GM19397 (cell line): ENCODE results near the gene HHIPL1.
"Not testable (repeated sequence)": the region's sequence is repeated elsewhere in the genome, so short reads cannot be mapped to it uniquely, and the experiment has no call there.

Experiments used
- ATAC-seq: cut with Tn5 transposase; IDR thresholded peaks from one replicate; pipeline ENCODE4 v1.9.1; 2021; ENCODE audit warnings: mild to moderate bottlenecking, moderate library complexity; ENCODE audit not compliant: unreplicated experiment

Gene HHIPL1

GRCh38 chr14:99633141-99633540 is 11.8 kb upstream of the HHIPL1 start:
- no peak for ATAC-seq

DNA sequence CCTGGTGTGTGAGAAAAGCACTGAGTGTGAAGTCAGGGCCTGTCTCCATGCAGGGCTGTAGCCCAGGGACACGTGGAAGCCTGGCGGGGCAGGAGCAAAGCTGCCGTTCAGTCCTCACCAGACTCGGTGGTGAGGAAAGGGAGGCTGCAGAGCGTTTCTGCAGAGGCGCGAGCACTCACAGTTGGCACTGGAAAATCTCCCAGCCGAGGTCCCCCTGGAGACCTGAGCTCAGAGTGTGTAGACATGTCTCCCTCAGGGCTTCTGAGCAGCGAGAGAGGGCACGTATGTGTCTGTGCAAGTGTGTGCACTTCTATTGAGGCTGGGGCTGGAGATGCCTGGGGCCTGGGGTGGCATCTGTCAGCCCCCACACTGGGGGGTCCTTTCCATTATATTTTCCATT is 11.0 kb upstream of the HHIPL1 start:
- ATAC-seq, result no peak

DNA sequence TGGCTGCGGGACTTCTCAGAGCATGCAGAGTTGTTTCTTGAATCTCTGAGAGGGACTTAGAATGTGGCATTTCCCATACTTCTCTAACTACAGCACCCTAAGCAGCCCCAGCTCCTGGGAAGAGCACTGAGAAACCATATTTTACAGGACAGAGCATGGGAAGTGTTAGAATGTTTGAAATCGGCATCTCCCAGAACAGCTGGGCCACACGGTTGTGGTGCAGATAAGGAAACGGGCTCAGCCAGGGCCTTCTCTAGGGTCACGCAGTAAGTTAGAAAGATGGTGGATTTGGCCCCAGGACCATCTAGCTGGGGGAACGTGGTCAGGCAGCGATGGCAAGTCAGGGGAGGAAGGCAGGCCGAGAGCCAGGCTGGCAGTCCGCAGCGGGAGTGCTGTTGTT is 10.5 kb upstream of the HHIPL1 start:
- ATAC-seq, result no peak

DNA sequence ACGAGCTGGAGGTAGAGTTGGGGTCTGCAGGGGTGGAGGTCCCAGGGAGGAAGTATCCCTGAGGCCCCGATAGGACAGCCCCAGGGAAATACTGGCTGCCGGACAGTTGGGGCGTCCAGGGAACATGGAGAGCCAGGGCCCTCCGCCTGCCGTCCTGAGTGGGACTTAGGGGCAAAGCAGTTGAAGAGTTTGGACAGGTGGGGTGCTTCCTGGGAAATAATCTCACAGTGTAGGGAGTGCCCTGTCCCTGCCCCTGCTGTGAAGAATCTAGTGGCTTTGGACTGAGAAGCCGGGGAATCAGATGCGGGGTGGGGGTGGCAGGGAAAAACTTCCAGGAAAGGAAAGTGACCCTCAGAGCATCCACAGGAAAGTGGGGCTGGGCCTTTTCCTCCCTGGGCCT is 9.8 kb upstream of the HHIPL1 start:
- ATAC-seq, result no peak

GRCh38 chr14:99636487-99636886 is 8.4 kb upstream of the HHIPL1 start:
- no peak for ATAC-seq

DNA sequence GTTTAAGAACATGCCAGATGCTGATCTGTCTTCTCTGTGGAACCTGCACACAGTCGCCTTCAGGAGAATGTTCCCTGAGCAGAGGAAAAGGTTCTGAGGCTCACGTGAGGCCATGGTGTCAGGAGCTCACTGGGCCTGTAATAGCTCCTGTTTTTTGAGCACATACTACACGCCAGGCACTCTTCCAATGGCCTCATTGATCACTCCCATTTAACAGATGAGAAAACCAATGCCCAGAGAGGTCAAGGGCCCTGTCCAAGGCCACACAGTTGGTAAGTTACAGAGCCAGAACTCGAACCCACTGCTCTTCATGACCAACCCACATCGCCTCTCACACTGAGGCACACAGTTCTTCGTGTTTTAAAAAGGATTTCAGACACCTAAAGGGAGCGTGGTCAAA is 7.3 kb upstream of the HHIPL1 start:
- no peak for ATAC-seq

DNA sequence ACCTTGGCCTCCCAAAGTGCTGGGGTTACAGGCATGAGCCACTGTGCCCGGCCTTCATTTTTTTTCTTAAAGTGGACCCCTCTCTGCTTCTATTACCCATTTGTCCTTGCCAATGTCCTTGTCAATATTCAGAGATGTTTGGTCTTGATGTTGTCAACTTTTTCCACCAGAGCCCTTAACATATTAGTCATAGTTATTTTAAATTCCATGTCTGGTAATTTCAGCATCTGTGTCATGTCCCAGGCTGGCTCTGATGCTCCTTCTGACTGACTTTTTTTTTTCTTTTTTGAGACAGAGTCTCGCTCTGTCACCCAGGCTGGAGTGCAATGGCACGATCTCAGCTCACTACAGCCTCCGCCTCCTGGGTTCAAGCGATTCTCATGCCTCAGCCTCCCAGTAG is 2.2 kb upstream of the HHIPL1 start:
- ATAC-seq, result not testable (repeated sequence)

DNA sequence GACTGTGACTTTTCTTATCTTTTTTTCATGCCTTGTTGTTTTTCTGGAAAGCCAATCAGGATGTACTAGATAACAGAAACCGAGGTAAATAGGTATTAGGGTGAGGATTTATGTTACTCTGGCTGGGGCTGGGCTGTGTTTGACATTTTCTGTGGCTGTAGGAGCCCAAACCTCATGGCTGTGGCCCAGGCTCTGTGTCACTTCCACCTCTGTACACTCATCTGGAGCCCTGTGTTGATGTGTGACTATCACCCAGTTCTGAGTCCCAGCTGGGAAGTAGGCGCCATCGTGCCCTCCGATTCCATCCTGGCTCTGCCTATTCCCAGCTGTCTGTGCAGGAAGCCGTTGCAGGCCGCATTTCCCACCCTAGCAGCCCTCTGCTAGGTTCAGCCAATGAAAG is 1.6 kb upstream of the HHIPL1 start:
- no peak for ATAC-seq

- no peak for ATAC-seq
Observed at GRCh38 chr14:99644035-99644587, 818 bp upstream of the HHIPL1 start.

DNA sequence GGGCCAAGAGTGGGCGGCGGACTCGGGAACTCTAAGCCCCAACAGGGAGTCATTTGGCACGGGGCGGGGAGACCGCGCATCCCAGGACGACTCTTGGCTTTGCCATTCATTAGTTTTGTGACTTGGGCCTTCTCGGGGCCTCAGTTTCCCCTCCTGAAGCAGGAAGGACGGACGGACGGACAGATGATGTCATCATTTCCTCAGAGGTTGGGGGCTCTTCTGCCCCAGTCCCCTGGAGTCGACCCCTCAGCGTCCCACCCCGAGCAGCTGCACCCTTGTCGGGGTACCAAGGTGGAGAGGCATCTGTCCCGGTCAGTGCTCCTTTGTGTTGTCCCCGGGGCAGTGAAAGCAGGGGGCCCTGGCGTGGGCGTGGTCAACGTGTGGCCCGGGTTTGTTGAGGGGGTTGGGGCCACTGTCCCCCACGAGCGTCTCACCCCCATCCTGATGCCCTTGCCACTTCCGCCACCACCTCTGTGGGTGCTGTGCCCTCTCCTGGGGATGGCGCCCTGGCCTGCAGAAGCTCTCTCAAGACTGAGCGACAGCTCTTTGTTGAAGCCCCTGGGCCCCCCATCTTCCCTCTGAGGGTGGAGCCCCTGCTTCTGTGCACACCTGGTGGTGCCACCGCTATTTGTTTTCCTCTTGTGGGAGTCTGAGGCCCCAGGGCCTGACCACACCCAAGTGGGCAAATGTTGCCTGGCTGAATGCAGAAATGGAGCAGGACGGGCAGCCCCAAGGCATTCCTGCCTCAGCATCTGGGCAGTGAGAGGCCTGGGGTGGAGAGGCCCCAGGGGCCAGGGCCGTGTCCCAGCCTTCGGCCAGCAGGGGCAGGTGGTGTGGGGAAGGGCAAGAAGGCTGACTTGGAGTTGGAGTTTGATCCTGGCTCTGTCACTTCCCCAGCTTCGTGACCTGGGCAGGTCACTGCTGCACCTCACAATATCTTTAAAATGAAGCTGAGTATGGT is 896 bp downstream of the HHIPL1 start:
- no peak for ATAC-seq

- ATAC-seq, result no peak
Observed at GRCh38 chr14:99647411-99647810, 2.5 kb downstream of the HHIPL1 start.

DNA sequence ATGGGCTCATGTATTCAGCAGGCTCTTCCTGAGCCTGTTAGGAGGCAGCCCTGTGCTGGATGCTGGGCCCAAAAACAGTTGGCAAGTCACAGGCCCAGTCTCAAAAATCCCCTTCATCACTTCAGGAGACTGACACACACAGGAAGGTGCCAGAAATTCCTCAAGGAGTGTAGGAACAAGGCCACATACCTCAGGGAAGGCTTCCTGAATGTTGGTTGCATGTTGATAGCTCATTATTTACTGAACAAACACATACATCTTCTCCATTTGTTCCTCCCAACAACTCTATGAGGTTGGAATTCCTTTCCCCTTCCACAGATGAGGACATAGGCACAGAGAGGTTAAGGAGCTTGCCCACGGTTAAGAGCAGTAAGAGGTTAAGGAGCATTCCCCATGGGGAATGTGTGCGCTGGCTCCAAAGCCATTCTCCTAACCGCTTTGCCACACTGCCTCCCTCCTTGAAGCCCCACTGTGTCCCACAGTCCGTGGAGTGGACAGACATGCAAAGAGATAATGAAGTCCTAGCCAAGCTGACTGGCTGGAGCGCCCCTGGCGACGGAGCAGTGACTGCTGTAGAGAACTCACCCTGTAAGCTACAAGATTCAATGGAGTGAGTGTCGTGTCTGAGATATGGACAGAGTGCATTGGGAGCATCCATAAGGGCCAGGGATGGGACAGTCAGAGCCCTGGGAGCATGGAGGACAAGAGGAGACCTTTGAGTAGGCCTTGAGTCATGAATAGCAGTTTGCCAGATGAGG is 3.3 kb downstream of the HHIPL1 start:
- ATAC-seq, result no peak

DNA sequence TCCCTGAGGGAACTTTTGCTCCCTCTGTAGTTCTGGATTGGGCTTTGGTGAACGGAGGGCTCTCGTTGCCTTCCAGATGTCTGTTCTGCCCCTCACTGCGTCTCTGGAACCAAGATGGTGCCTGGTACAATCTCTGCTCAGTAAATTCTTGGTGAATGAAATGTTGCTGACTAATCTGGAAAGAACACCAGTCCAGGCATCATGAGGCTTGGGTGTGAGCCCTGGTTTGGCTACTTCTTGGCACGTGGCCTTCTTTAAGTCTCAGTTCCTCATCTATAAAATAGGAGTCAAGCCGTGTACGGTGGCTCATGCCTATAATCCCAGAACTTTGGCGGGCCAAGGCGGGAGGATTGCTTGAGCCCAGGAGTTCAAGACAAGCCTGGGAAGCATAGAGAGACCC is 4.3 kb downstream of the HHIPL1 start:
- ATAC-seq, result no peak

DNA sequence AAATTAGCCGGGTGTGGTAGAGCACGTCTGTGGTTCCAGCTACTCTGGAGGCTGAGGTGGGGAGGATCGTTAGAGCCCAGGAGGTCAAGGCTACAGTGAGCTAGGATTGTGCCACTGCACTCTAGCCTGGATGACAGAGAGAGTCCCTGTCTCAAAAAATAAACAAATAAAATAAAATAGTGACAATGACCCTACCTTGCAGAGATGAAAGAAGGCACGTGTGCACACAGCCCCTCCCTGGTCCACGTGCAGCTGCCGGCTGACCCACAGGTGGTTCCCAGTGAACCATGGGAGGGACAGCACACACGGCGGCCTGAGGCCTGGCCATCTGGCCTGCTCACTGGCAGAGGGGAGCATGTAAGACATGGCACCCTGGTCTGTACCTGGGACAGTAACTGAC is 4.7 kb downstream of the HHIPL1 start:
- no peak for ATAC-seq

- ATAC-seq, result no peak
Observed at GRCh38 chr14:99650189-99650588, 5.3 kb downstream of the HHIPL1 start.

GRCh38 chr14:99651953-99652746 is 7.2 kb downstream of the HHIPL1 start:
- no peak for ATAC-seq

DNA sequence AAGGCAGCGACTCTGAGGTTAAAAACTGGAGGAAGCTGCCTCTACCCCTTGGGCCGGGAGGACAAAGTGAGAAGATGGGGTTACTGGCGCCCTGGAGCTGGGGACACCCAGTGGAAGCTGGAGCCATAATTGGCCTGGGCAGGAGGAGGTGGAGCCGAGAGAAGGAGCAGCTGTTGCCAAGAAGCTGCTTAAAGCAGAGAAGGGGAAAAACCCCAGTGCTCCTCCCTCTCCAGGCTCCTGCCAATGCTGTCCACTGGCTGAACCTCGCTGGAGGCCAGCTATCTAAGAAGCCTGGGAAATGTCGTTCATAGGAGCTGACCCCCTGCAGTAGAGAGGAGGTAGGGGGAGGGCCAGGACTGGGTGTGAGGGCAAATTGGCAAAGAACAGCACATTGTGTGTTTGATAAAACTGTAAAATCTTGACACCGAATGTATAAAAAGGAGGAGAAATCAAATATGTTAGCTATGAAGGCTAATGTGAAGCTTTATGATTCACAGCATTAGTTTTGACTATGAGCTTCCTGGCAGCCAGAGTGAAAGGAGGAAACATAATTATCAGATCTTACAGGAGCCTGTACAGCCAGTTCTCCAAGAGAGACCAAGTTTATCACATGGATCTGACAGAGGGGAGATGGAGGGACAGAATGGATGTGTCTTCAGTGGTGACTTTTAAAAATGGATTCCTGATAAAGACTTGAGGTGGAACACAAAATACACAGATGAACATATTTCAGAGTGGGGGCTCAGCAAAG is 9.5 kb downstream of the HHIPL1 start:
- no peak for ATAC-seq

DNA sequence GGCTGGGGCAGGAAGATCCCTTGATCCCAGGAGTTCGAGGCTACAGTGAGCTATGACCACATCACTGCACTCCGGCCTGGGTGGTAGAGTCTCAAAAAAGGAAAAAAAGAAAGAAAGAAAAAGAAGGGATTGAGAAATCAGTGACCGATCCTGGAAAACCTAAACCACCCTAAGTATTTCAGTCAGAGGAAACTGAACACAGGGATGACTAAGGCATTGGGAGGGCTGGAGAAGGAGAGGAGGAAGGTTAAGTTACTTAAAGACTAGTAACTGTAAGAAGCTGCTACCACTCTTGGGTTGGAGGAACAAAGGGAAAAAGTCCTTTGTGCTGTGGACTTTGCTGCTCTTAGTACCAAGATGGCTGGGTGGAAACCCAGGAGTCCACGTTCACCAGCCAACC is 10.6 kb downstream of the HHIPL1 start:
- no peak for ATAC-seq

DNA sequence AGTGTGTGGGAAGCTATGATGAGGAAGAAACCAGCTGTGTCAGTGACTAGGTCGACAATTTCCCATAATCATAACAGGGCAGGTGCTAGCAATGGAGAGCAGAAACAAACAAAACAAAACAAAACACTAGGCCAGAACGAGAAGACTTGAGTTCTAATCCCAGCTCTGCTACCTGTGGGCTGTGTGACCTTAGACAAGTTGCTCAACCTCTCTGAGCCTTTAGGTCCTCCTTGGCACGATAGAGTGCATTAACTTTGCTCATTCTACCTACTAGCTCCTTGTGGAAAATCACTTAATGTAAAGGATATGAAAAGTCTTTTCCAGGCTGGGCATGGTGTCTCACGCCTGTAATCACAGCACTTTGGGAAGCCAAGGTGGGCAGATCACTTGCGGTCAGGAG is 11.2 kb downstream of the HHIPL1 start:
- ATAC-seq, result no peak

- no peak for ATAC-seq
Observed at GRCh38 chr14:99657645-99658155, 12.8 kb downstream of the HHIPL1 start.
